GM12892 (cell line): ENCODE results near the gene LGMN.

Experiments used
- POLR2AphosphoS5 ChIP-seq: IDR thresholded peaks from 2 replicates; pipeline ENCODE4 v1.6.1; 2011; ENCODE audit warnings: low read depth, low read length, control low read depth
- TAF1 ChIP-seq: IDR thresholded peaks from 2 replicates; pipeline ENCODE4 v1.6.1; 2011; ENCODE audit warnings: low read depth, mild to moderate bottlenecking, control low read depth, low read length, borderline replicate concordance

- TF ChIP-seq TAF1 (no peak), POLR2AphosphoS5 (no peak)
Observed at GRCh38 chr14:92701826-92702225, 46.6 kb downstream of the LGMN start.
